Cardiac fibroblast (primary cell): Measurements from ENCODE around the gene SLC6A8.
"Not testable (repeated sequence)": the region's sequence is repeated elsewhere in the genome, so short reads cannot be mapped to it uniquely, and the experiment has no call there.

Source experiments
- DNase-seq, 2 donors: peaks; one replicate each; pipeline versions ENCODE4 v3.0.0 to v3.0.0-alpha.2; 2010; ENCODE audit warnings: low read depth in 2 of 2
- H3K4me3 ChIP-seq, 2 donors: replicated peaks in 1 of 2; 1 replicate in 1 of 2; 2 replicates in 1 of 2; pipeline ENCODE4 v1.5.1; 2011; ENCODE audit warnings: low read depth in 2 of 2, low read length in 2 of 2, mild to moderate bottlenecking in 2 of 2, moderate library complexity in 1 of 2
- CTCF ChIP-seq: IDR thresholded peaks from one replicate; pipeline ENCODE4 v1.5.1; 2011; ENCODE audit warnings: low read depth, mild to moderate bottlenecking, low read length, inconsistent platforms

The SLC6A8 gene

GRCh38 chrX:153672531-153673427 lies 14.9 kb upstream of the SLC6A8 start:
- no peak for TF ChIP-seq CTCF
- DNase-seq = no peak
- H3K4me3 ChIP-seq = no peak overlapping the region

- no peak within 1 kb of the TSS for H3K4me3 ChIP-seq
- no peak for TF ChIP-seq CTCF
- no peak for DNase-seq
Observed at GRCh38 chrX:153673428-153674218, 14.1 kb upstream of the SLC6A8 start, which contains the start of gene PNCK. Gene PNCK, minus strand, starts transcription at chrX:153673813. Its CDS starts 737 bp downstream, at chrX:153673076.

GRCh38 chrX:153674219-153674851 lies 13.4 kb upstream of the SLC6A8 start:
- no peak for TF ChIP-seq CTCF
- DNase-seq = no peak
- no peak overlapping the region for H3K4me3 ChIP-seq

- TF ChIP-seq CTCF = no peak
- H3K4me3 ChIP-seq = no peak overlapping the region
- DNase-seq = no peak
Observed at GRCh38 chrX:153681175-153681574, 6.6 kb upstream of the SLC6A8 start.

- DNase-seq, H3K4me3 ChIP-seq: not testable (repeated sequence)
Observed at GRCh38 chrX:153683486-153683885, 4.2 kb upstream of the SLC6A8 start.

GRCh38 chrX:153684467-153685155 lies 3.1 kb upstream of the SLC6A8 start:
- no peak for DNase-seq
- no peak for TF ChIP-seq CTCF
- no peak overlapping the region for H3K4me3 ChIP-seq
